GM12892 (cell line): ENCODE data around the gene INCENP.

Experiments
- DNase-seq: peaks from one replicate; pipeline ENCODE4 v3.0.0; 2011; ENCODE audit not compliant: insufficient read length
- FAIRE-seq: peaks from 2 replicates; lab custom pipeline; 2011; peaks lifted over from hg19 to GRCh38; lab: Jason Lieb, UNC
- POLR2A ChIP-seq: IDR thresholded peaks from 2 replicates; pipeline ENCODE4 v1.6.1; 2011; ENCODE audit warnings: low read depth, low read length, control low read depth
- POLR2AphosphoS5 ChIP-seq: IDR thresholded peaks from 2 replicates; pipeline ENCODE4 v1.6.1; 2011; ENCODE audit warnings: low read depth, low read length, control low read depth
- TAF1 ChIP-seq: IDR thresholded peaks from 2 replicates; pipeline ENCODE4 v1.6.1; 2011; ENCODE audit warnings: low read depth, mild to moderate bottlenecking, control low read depth, low read length, borderline replicate concordance

The INCENP gene

GRCh38 chr11:62105667-62106191 lies 18.1 kb upstream of the INCENP start:
- DNase-seq, result no peak
- FAIRE-seq, result no peak
- TF ChIP-seq POLR2AphosphoS5 (no peak), TAF1 (no peak), POLR2A (no peak)

- FAIRE-seq (peak; percentile 24), DNase-seq (no peak)
- TF ChIP-seq POLR2A (no peak), POLR2AphosphoS5 (no peak), TAF1 (no peak)
Observed at GRCh38 chr11:62108017-62108750, 15.6 kb upstream of the INCENP start.

GRCh38 chr11:62108971-62109404 lies 14.8 kb upstream of the INCENP start:
- FAIRE-seq, result no peak
- DNase-seq, result no peak
- no peak for TF ChIP-seq POLR2AphosphoS5

- no peak for TF ChIP-seq POLR2AphosphoS5
- no peak for TF ChIP-seq TAF1
- no peak for TF ChIP-seq POLR2A
- FAIRE-seq, result no peak
- DNase-seq, result no peak
Observed at GRCh38 chr11:62115085-62115694, 8.6 kb upstream of the INCENP start.

GRCh38 chr11:62116451-62116850 lies 7.4 kb upstream of the INCENP start:
- FAIRE-seq, result no peak
- TF ChIP-seq TAF1, result no peak
- no peak for TF ChIP-seq POLR2A
- TF ChIP-seq POLR2AphosphoS5, result no peak
- no peak for DNase-seq

- TF ChIP-seq POLR2A, result no peak
- no peak for TF ChIP-seq TAF1
- no peak for TF ChIP-seq POLR2AphosphoS5
- FAIRE-seq (no peak), DNase-seq (no peak)
Observed at GRCh38 chr11:62119569-62119968, 4.2 kb upstream of the INCENP start.

GRCh38 chr11:62120001-62120400 lies 3.8 kb upstream of the INCENP start:
- no peak for DNase-seq
- FAIRE-seq, result no peak
- no peak for TF ChIP-seq POLR2AphosphoS5
- no peak for TF ChIP-seq POLR2A
- no peak for TF ChIP-seq TAF1

- FAIRE-seq, result no peak
- DNase-seq, result no peak
- TF ChIP-seq TAF1 (no peak), POLR2AphosphoS5 (no peak), POLR2A (no peak)
Observed at GRCh38 chr11:62120431-62120830, 3.4 kb upstream of the INCENP start.

GRCh38 chr11:62122076-62122475 lies 1.7 kb upstream of the INCENP start:
- no peak for DNase-seq
- FAIRE-seq, result no peak
- TF ChIP-seq POLR2A, result no peak

GRCh38 chr11:62124186-62125113 lies 639 bp downstream of the INCENP start:
- no peak for TF ChIP-seq POLR2AphosphoS5
- no peak for TF ChIP-seq TAF1
- TF ChIP-seq POLR2A, result no peak
- FAIRE-seq, result peak; percentile 72
- DNase-seq, result no peak

- TF ChIP-seq POLR2A (no peak), POLR2AphosphoS5 (no peak), TAF1 (no peak)
- no peak for FAIRE-seq
- no peak for DNase-seq
Observed at GRCh38 chr11:62125316-62125715, 1.5 kb downstream of the INCENP start.

GRCh38 chr11:62125881-62126280 lies 2.1 kb downstream of the INCENP start:
- DNase-seq, result no peak
- TF ChIP-seq POLR2A, result no peak
- TF ChIP-seq TAF1, result no peak
- TF ChIP-seq POLR2AphosphoS5, result no peak
- no peak for FAIRE-seq
